BLaER1 (cell line): ENCODE data around the gene CARD9.

Source experiments
- H3K27ac ChIP-seq: shearing (Covaris generic); formaldehyde crosslinking; 2 replicates; pipeline ENCODE4 v1.8.1; 2022
- H3K27me3 ChIP-seq: shearing (Covaris generic); formaldehyde crosslinking; 2 replicates; pipeline ENCODE4 v1.8.1; 2022
- H3K36me3 ChIP-seq: shearing (Covaris generic); formaldehyde crosslinking; 2 replicates; pipeline ENCODE4 v1.8.1; 2022
- H3K4me1 ChIP-seq: shearing (Covaris generic); formaldehyde crosslinking; 2 replicates; pipeline ENCODE4 v1.8.1; 2022
- H3K4me2 ChIP-seq: shearing (Covaris generic); formaldehyde crosslinking; 2 replicates; pipeline ENCODE4 v1.8.1; 2022
- H3K4me3 ChIP-seq: shearing (Covaris generic); formaldehyde crosslinking; 2 replicates; pipeline ENCODE4 v1.8.1; 2022
- H3K9ac ChIP-seq: shearing (Covaris generic); formaldehyde crosslinking; 2 replicates; pipeline ENCODE4 v1.8.1; 2022
- H3K9me3 ChIP-seq: shearing (Covaris generic); formaldehyde crosslinking; 2 replicates; pipeline ENCODE4 v1.8.1; 2022
- H4K20me1 ChIP-seq: shearing (Covaris generic); formaldehyde crosslinking; 2 replicates; pipeline ENCODE4 v1.8.1; 2022
- Cebpa-rat ChIP-seq: shearing (Covaris generic); IDR thresholded peaks from 2 replicates; pipeline ENCODE4 v1.8.1; 2022

Gene CARD9

DNA sequence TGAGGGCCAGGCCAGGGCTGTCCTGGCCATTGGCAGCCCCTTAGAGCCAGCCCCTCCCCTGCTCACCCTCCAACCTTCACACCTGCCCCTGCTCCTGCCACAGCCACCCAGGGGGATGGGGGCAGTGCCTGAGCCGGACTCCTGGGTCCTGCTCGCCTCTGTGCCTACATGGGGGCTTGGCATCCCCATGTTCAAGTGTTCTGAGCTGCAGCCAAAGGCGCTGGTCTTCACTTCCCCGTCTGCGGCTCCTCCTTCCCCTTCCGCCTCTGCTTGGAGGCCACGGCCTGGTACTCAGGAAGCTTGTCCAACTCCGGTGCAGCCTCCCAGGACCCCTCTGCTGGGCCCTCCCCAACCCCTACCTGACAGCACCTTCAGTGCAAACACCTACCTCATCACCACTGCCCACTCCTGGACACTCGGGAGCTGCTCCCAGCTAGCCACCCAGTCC lies 7.7 kb downstream of the CARD9 start:
- H3K27ac ChIP-seq: peak overlapping the region; percentile 75
- H3K9me3 ChIP-seq: no peaks in the 10 kb centered on the region
- H3K4me1 ChIP-seq: peaks cover 86% of the 10 kb centered on the region
- no peak overlapping the region for H3K4me3 ChIP-seq
- peak overlapping the region; percentile 45 for H3K9ac ChIP-seq
- H3K4me2 ChIP-seq: peak overlapping the region; percentile 80
- no peak for TF ChIP-seq Cebpa-rat
- peaks cover 36% of the 10 kb centered on the region; the same call in 1 of the 2 replicates for H3K36me3 ChIP-seq
- peaks cover 22% of the 10 kb centered on the region for H4K20me1 ChIP-seq
- no peaks in the 10 kb centered on the region for H3K27me3 ChIP-seq

DNA sequence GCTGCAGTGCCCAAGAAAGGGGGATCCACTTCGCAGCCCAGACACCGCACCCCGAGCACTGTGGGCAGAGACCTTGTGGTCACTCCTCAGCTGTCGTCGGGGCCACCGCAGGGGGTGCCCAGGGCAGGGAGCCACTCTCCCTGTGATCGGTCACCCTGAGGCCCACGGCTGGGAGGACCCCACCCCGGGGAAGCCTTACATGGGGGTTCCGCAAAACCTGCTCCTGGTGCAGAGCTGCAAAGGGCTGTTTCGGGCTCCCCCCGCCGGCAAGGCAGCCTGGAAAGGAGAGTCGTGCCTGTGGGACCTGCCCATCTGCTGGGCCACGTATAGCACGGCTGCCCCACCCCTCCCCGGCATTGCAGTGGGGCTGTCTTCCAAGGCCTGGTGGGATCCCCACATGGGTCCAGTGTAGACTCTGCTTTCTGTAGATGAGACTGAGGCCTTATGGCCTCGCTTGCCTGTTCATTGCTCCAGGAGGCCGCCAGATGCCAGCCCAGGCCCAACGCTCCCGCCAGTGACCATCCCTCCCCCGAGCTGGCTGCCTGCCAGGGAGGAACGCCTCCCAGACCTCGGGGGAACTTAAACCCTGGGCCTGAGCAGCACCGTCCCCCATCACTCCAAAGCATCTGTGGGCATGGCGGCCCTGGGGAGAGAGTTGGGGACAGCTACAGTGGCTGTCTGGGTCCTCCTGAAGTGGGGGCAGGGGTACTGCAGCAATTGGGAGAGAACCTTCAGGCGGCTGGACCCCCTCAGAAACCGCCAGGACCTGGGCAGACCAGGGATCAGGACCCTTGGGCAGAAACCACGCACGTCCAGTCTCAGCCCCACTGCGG lies 8.3 kb downstream of the CARD9 start:
- H3K9ac ChIP-seq: peak overlapping the region; percentile 45
- H3K27me3 ChIP-seq: no peaks in the 10 kb centered on the region
- peaks cover 80% of the 10 kb centered on the region for H3K4me1 ChIP-seq
- no peaks in the 10 kb centered on the region for H3K9me3 ChIP-seq
- no peak for TF ChIP-seq Cebpa-rat
- H3K36me3 ChIP-seq: peaks cover 32% of the 10 kb centered on the region; the same call in 1 of the 2 replicates
- H3K4me3 ChIP-seq: no peak overlapping the region
- peak overlapping the region; percentile 80 for H3K4me2 ChIP-seq
- peak overlapping the region; percentile 75 for H3K27ac ChIP-seq
- H4K20me1 ChIP-seq: peaks cover 28% of the 10 kb centered on the region

DNA sequence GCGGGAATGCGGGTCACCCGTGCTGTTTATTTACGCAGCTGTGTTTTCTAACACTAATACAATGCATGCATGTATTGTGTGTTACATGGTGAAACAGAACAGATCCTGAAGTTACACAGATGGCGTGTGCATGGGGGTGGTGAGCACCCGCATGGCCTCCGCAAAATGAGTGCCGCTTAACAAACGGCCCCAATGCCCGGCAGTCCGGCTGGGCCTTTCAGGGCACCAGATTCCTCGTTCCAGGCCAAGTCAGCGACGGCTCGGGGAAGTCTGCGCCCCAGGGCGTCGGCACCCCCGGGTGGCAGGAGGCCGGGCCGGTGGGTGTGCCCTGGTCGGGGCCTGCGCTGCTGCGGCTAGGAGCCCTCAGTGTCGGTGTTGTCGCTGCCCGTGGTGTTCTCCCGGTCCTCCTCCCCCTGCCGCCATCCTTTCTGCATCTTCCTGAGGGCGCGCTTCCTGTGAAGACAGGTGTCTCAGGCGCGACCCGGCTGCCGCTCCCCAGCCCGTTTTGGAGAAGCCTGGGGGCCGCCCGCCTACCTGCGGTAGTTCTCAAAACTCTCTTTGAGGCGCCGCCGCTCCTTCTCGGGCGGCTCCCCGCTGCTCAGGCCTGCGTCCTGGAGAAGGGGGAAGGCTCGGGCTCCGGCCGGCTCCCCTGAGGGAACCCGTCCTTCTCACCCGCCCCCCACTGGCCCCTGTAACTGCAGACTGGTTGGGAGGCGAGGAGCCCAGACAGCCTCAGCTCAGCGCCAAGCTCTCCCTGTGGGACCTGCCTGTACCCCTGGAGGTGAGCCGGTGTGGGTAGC lies 9.3 kb downstream of the CARD9 start:
- no peak for TF ChIP-seq Cebpa-rat
- Histone ChIP-seq H3K27ac (peak overlapping the region; percentile 75), H3K9ac (peak overlapping the region; percentile 93; the same call in 1 of the 2 replicates), H4K20me1 (peaks cover 38% of the 10 kb centered on the region), H3K4me3 (peak overlapping the region; percentile 95), H3K4me2 (peak overlapping the region; percentile 80), H3K4me1 (peaks cover 84% of the 10 kb centered on the region), H3K9me3 (no peaks in the 10 kb centered on the region), H3K36me3 (peaks cover 29% of the 10 kb centered on the region; the same call in 1 of the 2 replicates), H3K27me3 (no peaks in the 10 kb centered on the region)

DNA sequence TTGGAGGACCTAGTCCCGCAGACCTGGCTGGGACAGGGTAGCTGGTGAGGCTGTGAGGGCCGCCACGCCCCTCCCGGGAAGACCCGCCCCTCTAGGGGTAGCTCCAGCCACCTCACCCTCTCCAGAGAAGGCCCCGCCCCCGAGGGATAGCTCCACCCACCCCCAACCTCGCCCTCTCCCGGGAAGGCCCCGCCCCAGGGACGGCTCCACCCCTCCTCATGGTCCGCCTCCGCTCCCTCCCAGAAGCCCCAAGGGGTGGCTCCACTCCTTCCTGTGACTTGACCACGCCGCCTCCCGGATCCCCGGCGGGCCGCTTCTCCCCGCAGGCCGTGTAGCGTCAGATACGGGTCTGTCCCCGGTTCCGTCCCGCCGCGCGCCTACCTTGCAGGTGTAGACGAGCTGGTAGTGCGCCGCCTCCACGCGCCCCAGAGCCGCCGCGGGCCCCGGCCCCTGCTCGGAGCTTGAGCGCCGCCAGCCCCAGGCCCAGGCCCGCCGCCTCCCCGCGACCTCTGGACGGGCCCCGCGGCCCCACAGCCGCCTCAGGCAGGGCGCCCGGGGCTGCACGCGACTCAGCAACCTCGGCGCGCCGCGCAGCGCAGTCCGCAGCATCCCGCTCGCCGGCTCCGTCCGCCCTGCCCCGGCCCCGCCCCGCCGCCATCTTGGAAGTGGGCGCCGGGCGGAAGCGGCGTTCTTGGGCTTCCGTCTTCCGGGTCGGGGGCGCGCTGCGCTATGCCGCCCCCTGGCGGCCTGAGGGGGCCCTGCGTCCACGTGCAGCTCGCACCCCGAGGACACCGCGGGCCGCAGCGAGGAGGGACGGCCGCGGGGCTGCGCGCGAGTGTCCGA lies 10.1 kb downstream of the CARD9 start, which contains the start of gene DNLZ:
TSS of gene DNLZ (minus strand) at position 639 of the 843 bp plus-strand sequence. CDS start at position 609, 30 bp downstream.
- Histone ChIP-seq H3K4me2 (peak within 1 kb of the TSS; percentile 80), H3K9me3 (no peaks in the 10 kb centered on the region), H3K27ac (peak within 1 kb of the TSS; percentile 96), H3K27me3 (no peaks in the 10 kb centered on the region), H3K4me1 (peaks cover 78% of the 10 kb centered on the region), H3K9ac (peak within 1 kb of the TSS; percentile 93), H3K4me3 (peak within 1 kb of the TSS; percentile 95), H3K36me3 (peaks cover 37% of the 10 kb centered on the region), H4K20me1 (peaks cover 46% of the 10 kb centered on the region)
- TF ChIP-seq Cebpa-rat: no peak

DNA sequence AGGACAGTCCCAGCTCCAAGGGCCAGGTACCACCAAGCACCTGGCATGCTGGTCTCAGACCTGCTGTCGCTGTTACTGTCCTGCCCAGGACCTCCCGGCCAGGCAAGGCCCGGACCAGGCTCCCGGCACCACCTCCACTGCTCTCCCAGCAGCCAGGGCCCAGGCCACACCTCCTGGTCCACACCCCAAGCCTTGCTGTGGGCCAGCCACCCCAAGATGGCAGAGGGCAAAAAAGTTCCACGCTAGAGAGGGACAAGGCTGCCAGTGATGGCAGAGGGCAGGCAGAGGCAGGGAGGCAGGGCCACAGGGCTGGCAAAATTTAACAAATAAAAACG lies 11.1 kb downstream of the CARD9 start:
- H4K20me1 ChIP-seq: peaks cover 55% of the 10 kb centered on the region
- no peak overlapping the region for H3K27ac ChIP-seq
- no peak for TF ChIP-seq Cebpa-rat
- peak overlapping the region; percentile 38; the same call in 1 of the 2 replicates for H3K9ac ChIP-seq
- peaks cover 69% of the 10 kb centered on the region for H3K4me1 ChIP-seq
- H3K9me3 ChIP-seq: no peaks in the 10 kb centered on the region
- no peak overlapping the region; the same call in 1 of the 2 replicates for H3K4me3 ChIP-seq
- peak overlapping the region; percentile 64 for H3K4me2 ChIP-seq
- peaks cover 46% of the 10 kb centered on the region for H3K36me3 ChIP-seq
- no peaks in the 10 kb centered on the region for H3K27me3 ChIP-seq

DNA sequence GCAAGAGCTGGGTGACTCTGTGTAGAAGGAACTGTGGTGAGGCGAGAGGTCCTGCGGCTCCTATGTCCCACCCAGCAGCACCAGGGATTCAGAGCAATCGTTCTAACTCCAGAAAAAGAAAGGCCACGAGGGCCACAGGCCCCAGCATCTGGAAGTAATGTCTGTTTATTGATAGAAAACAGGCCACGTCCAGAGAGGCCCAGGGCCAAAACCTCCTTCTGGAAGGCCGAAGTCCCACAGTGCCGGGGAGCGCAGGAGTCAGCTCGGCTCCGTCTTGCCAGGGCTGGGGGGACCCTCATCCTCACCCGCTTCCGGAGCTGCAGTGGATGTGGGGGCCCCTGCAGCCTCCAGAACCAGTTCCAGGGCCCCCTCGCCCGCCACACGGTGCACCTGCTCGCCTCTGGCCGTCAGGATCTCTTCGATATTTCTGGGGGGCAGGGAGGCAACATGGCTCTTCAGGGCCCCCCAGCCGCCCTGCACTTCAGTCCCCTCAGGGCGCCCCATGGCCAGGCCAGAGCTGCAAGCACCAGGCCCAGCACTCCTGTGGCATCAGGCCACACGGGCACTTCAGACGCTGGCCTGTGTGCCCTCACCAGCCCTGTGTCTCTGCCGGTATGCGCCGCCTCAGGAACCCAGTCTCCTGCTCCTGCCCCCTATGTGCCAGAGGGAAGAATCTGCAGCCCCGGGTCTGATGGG lies 11.6 kb downstream of the CARD9 start:
- no peak overlapping the region for H3K4me3 ChIP-seq
- peak overlapping the region; percentile 38; the same call in 1 of the 2 replicates for H3K9ac ChIP-seq
- H3K27me3 ChIP-seq: no peaks in the 10 kb centered on the region
- peaks cover 64% of the 10 kb centered on the region for H3K4me1 ChIP-seq
- H3K9me3 ChIP-seq: no peaks in the 10 kb centered on the region
- TF ChIP-seq Cebpa-rat: no peak
- H3K27ac ChIP-seq: peak overlapping the region; percentile 22; the same call in 1 of the 2 replicates
- H3K36me3 ChIP-seq: peaks cover 51% of the 10 kb centered on the region
- H4K20me1 ChIP-seq: peaks cover 61% of the 10 kb centered on the region
- H3K4me2 ChIP-seq: no peak overlapping the region

DNA sequence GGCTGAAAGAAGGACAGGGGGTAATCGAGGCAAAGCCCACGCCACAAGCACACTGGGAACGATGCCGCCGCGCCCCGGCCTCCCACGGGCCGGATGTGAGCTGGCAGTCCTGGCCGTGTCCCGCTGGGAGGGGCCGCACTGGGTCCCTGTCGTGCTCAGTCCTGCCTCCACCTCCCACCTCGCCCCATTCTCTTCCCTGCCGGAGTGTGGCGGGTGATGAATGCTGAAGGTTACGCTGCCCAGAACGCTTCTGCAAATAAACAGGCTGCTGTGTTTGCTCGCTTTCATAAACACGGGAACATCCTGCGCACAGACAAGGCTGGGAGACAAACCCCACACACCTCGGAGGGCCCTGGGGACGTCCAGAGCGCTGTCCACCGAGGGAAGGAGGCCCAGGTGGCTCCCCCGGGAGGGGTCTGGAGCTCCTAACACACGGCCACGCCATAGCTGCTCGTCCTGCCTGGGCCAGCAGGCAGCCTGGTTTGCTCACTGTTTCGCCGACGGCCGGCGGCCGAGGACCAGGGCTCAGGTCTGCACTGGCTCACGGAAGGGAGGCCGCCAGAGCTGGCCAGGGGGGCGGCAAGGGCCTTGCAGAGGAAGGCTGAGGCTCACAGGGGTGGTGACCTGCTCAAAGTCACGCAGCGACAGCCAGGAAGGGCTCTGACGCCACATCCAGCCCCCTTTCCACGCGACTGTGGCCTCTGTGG lies 12.3 kb downstream of the CARD9 start:
- Histone ChIP-seq H3K9ac (0 out of 2 replicates have a peak overlapping the region, but pooled peaks have one; percentile 38), H3K27me3 (no peaks in the 10 kb centered on the region), H3K4me2 (no peak overlapping the region), H3K9me3 (no peaks in the 10 kb centered on the region), H4K20me1 (peaks cover 68% of the 10 kb centered on the region), H3K4me3 (no peak overlapping the region), H3K4me1 (peaks cover 57% of the 10 kb centered on the region), H3K36me3 (peaks cover 54% of the 10 kb centered on the region), H3K27ac (0 out of 2 replicates have a peak overlapping the region, but pooled peaks have one; percentile 22)
- no peak for TF ChIP-seq Cebpa-rat
